NCI-H146 treated with DMSO at 0.1 percent for 48 hours (cell line): Measurements from ENCODE around the gene PCP2.

Experiments used
- DNase-seq: peaks from one replicate; lab custom pipeline; 2025; ENCODE audit not compliant: unreplicated experiment; lab: John Stamatoyannopoulos, UW

Gene PCP2

GRCh38 chr19:7619671-7620441, 13.7 kb downstream of the PCP2 start:
- no peak for DNase-seq

GRCh38 chr19:7618771-7619510, 14.6 kb downstream of the PCP2 start:
- DNase-seq, result no peak

GRCh38 chr19:7618348-7618747, 15.2 kb downstream of the PCP2 start:
- no peak for DNase-seq

DNA sequence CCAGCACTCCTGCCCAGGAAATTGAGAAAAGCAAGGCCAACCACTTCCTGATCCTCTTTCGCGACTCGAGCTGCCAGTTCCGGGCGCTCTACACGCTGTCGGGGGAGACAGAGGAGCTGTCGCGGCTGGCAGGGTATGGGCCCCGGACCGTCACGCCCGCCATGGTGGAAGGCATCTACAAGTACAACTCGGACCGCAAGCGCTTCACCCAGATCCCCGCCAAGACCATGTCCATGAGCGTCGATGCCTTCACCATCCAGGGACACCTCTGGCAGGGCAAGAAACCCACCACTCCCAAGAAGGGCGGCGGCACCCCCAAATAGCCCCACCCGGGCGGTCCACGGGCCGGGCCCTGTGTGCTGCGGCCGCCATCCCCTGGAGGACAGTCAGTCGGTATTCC, 15.8 kb downstream of the PCP2 start:
- DNase-seq, result no peak

DNA sequence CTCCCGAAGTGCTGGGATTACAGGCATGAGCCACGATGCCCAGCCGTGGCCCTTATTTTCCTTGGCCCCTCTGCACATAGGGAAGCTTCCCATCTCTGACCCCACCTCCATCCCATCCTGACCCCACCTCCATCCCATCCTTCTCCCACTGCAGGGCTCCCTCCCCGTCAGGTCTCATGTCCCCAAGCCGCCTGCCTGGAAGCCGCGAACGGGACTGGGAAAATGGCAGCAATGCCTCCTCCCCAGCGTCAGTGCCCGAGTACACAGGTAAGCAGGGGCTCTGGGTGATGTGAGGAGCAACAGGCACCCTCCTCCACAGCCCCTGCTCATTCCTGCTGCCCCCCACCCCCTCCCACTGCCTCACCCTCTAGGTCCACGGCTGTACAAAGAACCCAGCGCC, 16.3 kb downstream of the PCP2 start:
- no peak for DNase-seq

DNA sequence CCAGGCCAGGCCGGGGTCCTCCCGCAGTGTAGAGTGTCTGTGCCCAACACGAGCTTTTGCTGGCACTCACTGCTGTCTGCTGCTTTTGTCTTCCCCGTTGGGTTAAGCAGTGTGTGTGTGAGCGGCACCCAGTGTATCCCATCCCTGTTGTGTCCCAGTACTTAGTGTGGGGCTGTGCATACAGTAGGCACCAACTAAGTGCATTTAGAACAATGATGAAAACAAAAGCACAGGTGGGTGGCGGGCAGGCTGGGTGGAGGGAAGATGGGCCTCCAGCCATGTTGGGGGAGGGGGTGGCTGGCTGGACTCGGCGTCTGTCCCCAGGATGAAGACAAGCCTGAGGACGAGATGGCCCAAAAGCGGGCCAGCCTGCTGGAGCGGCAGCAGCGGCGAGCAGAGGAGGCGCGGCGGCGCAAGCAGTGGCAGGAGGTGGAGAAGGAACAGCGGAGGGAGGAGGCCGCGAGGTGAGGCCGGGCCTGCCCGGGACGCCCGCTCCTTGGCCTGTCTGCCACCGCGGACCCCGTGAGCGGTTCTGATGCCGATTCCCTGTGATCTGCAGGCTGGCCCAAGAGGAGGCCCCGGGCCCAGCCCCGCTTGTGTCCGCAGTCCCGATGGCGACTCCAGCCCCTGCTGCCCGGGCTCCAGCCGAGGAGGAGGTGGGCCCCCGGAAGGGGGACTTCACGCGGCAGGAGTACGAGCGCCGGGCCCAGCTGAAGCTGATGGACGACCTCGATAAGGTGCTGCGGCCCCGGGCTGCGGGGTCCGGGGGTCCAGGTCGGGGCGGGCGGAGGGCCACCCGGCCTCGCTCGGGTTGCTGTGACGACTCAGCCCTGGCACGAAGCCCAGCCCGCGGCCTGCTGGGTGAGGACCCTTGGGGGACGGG, 18.4 kb downstream of the PCP2 start:
- DNase-seq, result no peak

DNA sequence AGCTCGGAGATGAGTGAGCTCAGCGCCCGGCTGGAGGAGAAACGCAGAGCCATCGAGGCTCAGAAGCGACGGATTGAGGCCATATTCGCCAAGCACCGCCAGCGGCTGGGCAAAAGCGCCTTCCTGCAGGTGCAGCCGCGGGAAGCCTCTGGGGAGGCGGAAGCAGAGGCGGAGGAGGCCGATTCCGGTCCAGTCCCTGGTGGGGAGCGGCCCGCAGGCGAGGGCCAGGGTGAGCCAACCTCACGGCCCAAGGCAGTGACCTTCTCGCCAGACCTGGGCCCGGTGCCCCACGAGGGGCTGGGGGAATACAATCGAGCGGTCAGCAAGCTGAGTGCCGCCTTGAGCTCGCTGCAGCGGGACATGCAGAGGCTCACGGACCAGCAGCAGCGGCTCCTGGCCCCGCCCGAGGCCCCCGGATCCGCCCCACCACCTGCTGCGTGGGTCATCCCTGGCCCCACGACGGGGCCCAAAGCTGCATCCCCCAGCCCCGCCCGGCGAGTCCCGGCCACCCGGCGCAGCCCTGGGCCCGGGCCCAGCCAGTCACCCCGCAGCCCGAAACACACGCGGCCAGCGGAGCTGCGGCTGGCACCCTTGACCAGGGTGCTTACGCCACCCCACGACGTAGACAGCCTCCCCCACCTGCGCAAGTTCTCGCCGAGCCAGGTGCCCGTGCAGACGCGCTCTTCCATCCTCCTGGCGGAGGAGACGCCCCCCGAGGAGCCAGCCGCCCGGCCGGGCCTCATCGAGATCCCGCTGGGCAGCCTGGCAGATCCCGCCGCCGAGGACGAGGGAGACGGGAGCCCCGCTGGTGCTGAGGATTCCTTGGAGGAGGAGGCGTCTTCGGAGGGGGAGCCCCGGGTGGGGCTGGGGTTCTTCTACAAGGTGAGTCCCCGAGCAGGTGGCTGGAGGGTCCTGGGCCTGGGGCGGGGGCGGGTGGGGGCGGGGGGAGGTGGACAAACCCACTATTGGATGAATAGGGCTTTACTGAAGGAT, 20.9 kb downstream of the PCP2 start:
- DNase-seq, result no peak

DNA sequence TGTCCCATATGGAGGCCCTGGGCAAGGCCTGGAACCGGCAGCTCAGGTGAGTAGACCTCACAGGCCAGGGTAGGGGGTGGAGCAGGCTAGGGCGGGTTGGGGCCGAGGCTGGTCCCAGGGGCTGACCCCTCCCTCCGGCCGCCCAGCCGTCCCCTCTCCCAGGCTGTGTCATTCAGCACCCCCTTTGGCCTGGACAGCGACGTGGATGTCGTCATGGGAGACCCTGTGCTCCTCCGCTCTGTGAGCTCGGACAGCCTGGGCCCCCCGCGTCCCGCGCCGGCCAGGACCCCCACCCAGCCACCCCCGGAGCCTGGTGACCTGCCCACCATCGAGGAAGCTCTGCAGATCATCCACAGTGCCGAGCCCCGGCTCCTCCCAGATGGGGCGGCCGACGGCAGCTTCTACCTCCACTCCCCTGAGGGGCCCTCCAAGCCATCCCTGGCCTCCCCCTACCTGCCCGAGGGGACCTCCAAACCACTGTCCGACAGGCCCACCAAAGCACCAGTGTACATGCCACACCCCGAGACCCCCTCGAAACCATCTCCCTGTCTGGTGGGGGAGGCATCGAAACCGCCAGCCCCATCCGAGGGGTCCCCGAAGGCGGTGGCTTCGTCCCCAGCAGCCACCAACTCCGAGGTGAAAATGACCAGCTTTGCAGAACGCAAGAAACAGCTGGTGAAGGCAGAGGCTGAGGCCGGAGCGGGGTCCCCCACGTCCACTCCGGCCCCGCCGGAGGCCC, 21.8 kb downstream of the PCP2 start:
- DNase-seq, result no peak

- DNase-seq, result no peak
Measured at GRCh38 chr19:7610491-7611240, 22.9 kb downstream of the PCP2 start.

- no peak for DNase-seq
Measured at GRCh38 chr19:7607874-7608560, 25.5 kb downstream of the PCP2 start.

GRCh38 chr19:7607212-7607873, 26.2 kb downstream of the PCP2 start:
- no peak for DNase-seq

- DNase-seq, result no peak
Measured at GRCh38 chr19:7606289-7606688, 27.2 kb downstream of the PCP2 start.

GRCh38 chr19:7605490-7606222, 27.9 kb downstream of the PCP2 start:
- no peak for DNase-seq

- DNase-seq, result no peak
Measured at GRCh38 chr19:7603919-7604318, 29.6 kb downstream of the PCP2 start.

DNA sequence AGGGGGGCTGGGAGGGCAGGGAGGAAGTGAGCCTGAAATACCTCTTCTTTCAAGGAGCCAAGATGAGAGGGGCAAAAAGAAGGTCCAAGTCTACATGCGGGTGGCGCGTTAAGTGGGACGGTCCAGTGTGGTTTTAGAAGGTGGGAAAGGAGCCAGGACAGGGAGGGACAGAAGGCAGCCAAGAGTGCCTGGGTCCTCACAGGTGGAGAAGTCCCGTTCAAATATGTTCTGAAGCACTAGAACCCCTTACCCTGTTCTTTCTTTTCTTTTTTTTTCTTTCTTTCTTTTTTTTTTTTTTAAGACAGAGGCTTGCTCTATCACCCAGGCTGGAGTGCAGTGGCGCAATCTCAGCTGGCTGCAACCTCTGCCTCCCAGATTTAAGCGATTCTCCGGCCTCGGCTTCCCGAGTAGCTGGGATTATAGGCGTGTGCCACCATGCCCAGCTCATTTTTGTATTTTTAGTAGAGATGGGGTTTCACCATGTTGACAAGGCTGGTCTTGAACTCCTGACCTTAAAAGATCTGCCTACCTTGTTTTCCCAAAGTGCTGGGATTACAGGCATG, 30.5 kb downstream of the PCP2 start:
- no peak for DNase-seq

GRCh38 chr19:7602240-7602934, 31.1 kb downstream of the PCP2 start:
- no peak for DNase-seq
